CD4-positive, alpha-beta T cell treated with Interleukin-4 for 4 hours (primary cell): Measurements from ENCODE around the gene FOXB1.

ENCODE experiments used
- DNase-seq: peaks from one replicate; pipeline ENCODE4 v3.0.0-alpha.2; 2020

The FOXB1 gene

GRCh38 chr15:59999612-60000112, 4.4 kb upstream of the FOXB1 start:
- no peak for DNase-seq

GRCh38 chr15:60000113-60000823, 3.8 kb upstream of the FOXB1 start:
- DNase-seq, result no peak

- no peak for DNase-seq
These were observed 3.1 kb upstream of the FOXB1 start for GRCh38 chr15:60000824-60001609.

DNA sequence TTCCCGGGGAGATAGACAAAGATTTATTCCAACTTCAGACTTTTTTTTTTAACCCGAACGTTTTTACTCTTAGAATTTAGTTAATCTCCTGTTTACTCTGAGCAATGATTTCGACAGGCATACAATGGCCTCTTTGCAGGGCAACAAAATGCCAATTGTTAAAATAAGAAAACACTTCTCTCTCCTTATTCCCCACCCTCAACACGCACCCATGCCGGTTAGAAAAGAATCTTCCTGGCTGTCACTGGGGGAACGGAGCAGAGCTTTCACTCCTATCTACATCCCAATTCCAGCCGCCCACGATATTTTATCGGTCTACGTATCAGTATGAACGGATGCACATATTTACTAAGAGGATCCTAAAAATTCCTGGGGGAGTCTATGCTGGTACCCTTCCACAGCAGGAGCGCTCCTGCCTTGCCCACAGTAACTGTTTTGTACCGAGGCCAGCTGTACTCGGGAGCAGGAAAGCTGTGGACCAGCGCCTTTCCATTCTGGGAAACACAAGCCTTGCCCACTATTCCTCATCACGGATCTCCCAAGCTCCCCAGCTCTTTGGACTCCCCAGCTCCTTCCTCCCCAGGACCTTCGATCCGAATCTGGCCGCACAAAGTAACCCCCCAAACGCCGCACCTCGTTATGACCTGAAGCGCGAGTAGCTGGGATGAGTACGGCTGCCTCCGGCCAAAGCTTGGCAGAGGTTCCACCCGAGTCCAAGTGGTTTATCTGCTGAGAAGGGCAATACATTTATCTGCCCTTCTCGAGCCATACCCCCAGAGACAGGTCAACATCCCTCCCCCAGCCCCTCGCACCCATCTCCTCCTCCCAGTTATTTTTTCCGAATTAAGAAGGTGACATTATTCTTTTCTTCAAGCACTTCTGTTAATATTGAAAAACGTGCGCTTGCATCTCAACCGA, 2.2 kb upstream of the FOXB1 start:
- no peak for DNase-seq

- DNase-seq, result no peak
These were observed 1.4 kb upstream of the FOXB1 start for GRCh38 chr15:60002528-60003218.

GRCh38 chr15:60003243-60004008, 685 bp upstream of the FOXB1 start:
- no peak for DNase-seq

- DNase-seq, result no peak
These were observed 788 bp downstream of the FOXB1 start for GRCh38 chr15:60004846-60005351.

DNA sequence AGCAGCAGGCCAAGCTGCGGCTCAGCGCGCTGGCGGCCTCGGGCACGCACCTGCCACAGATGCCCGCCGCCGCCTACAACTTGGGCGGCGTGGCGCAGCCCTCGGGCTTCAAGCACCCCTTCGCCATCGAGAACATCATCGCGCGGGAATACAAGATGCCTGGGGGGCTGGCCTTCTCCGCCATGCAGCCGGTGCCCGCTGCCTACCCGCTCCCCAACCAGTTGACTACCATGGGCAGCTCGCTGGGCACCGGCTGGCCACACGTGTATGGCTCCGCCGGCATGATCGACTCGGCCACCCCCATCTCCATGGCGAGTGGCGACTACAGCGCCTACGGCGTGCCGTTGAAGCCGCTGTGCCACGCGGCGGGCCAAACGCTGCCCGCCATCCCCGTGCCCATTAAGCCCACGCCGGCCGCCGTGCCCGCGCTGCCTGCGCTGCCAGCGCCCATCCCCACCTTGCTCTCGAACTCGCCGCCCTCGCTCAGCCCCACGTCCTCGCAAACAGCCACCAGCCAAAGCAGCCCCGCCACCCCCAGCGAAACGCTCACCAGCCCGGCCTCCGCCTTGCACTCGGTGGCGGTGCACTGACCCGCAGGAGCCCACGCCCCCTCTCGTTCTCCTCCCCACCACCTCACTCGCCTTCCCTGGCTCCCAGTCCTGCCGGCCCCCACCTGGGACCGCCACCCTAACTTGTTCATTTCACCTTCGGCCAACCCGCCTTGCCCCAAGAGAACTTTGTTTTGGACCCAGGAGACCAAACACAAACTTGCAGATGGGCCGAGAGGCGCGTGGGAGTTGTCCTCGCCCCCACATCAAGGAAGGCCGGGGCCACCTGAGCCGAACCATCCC, 1.5 kb downstream of the FOXB1 start:
- no peak for DNase-seq

- DNase-seq, result peak; percentile 48
These were observed 2.2 kb downstream of the FOXB1 start for GRCh38 chr15:60006203-60006862.

DNA sequence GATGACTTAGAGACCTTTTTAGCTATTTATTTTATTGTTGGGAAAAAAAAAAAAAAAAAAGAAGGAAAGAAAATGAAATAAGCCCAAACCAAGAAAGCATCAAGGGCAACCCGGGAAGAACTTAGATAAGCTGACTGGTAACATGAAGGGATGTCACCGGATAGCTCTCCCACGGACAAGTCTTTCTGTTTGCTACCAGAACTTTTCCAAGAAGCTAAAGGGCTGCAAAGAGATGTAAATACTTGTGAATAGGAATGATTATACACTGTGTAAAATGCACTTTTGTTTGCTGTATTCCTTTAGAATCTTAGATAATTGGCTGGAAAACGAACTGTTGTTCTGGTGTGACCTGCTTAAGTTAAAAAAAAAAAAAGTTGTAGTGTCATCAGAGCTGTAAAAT, 2.8 kb downstream of the FOXB1 start:
- DNase-seq, result no peak

- no peak for DNase-seq
These were observed 5.2 kb downstream of the FOXB1 start for GRCh38 chr15:60009124-60009960.

- no peak for DNase-seq
These were observed 6.0 kb downstream of the FOXB1 start for GRCh38 chr15:60009980-60010732.

- DNase-seq, result no peak
These were observed 6.7 kb downstream of the FOXB1 start for GRCh38 chr15:60010858-60011257.

DNA sequence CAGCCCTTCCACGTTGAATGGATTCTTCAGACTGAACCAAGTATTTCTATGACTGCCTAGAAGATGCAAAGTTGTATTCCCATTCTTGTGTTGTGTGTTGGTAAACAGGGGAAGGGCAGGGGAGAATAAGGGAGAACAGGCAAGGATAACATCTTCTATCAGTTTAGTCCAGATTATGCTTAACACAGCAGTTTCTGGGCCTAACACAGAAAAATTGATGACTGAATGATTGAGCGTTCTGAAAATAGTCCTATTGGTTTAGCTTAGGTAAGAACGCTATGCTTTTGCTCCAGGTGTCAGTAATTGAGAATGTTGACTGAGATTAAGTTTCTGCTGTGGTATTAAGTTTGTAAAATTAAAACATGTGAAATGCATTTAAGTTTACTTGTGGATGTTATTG, 8.6 kb downstream of the FOXB1 start:
- no peak for DNase-seq

DNA sequence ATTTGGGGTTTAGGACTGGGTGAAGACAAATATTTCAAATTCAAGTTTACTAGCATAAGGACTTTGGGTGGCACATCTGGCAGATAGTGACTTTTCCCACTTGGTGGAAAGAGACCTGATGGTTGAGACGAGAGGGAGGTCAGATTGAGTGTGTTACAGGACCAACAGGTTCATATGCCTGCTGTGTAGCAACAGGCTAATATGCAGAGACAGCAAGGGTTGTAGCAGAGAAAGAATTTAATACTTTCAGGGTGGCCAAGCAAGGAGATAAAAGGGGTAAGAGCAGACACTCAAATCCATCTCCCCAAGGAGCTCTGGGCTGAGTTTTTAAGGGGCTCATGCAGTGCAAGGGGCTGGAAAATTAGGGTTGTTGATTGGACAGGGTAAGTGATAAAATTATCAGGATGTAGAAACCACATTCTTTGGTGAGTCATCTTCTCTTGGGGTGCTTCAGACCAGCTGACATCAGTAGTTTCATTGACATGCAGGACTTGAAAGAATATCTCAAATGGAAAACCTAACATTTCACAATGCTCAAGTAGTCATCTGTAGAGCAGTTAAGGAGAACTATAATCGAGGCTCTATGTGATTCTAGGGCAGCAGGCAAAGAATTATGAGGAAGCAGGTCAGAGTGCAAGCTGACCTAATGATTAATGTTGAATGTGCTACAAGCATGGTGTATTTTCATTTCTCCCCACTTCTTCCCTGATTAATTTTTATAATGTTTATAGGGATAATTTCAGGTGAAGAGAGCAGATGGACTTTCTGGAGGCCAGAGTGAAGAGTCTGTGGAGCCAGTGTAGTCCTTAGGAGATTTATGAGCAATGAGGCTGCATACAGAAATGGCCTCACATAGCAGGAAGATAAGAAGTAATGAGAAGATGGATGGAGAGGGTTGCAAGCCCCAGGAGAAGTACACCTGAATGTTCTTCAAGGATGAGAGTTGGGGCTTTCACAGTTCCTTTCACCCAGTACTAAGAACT, 13.7 kb downstream of the FOXB1 start:
- DNase-seq, result peak; percentile 7

DNA sequence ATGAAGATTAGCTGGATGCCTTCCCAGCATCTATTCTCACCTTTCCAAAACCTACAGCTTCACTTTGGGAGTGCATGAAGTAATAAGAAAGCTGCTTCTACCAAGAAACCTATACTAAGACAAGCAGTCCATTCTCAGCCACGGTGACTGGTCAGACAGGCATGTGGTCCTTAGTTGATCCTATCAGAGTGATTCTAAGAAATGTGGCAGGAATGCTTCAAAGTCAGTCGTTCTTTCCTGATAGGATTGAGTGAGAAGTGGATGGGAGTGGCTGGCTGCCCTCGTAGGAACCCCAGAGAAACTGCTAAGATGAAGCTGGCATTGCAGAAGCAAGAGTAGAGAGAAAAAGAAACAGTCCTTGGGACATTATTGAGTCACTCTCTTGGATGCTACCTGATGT, 16.6 kb downstream of the FOXB1 start:
- DNase-seq, result no peak
